Astrocyte of the cerebellum (primary cell): ENCODE measurements around the gene MTA1.

Experiments used
- DNase-seq: peaks from one replicate; pipeline ENCODE4 v3.0.0-alpha.2; 2011; ENCODE audit warnings: low read depth
- H3K4me3 ChIP-seq: 2 replicates; pipeline ENCODE4 v1.5.1; 2011; ENCODE audit warnings: mild to moderate bottlenecking, low read depth, low read length, moderate library complexity
- CTCF ChIP-seq: IDR thresholded peaks from 2 replicates; pipeline ENCODE4 v1.5.1; 2012; ENCODE audit warnings: low read length, low read depth, moderate library complexity, mild to moderate bottlenecking; ENCODE audit errors: missing control alignments
- in situ Hi-C: cut with HindIII; loops from 2 replicates; pipeline ENCODE4 v1.10.0; 2017; ENCODE audit warnings: low sequenced_read_pairs

The MTA1 gene

GRCh38 chr14:105388110-105388951, 31.3 kb upstream of the MTA1 start:
- no peak for DNase-seq
- in situ Hi-C loops = no loop called here
- TF ChIP-seq CTCF = no peak

GRCh38 chr14:105388976-105389375, 30.7 kb upstream of the MTA1 start:
- H3K4me3 ChIP-seq = no peak overlapping the region
- no peak for DNase-seq
- in situ Hi-C loops = no loop called here
- no peak for TF ChIP-seq CTCF

More at GRCh38 chr14:105388110-105388951, 31.3 kb upstream of the MTA1 start:
- H3K4me3 ChIP-seq = no peak overlapping the region

- in situ Hi-C loops = no loop called here
- no peak for DNase-seq
- TF ChIP-seq CTCF = no peak
- no peak overlapping the region for H3K4me3 ChIP-seq
Measured at GRCh38 chr14:105389534-105389933, 30.1 kb upstream of the MTA1 start.

- in situ Hi-C loops = no loop called here
- TF ChIP-seq CTCF = no peak
- no peak for DNase-seq
Measured at GRCh38 chr14:105389976-105390848, 29.4 kb upstream of the MTA1 start.

GRCh38 chr14:105390849-105391500, 28.7 kb upstream of the MTA1 start:
- in situ Hi-C loops = no loop called here
- H3K4me3 ChIP-seq = no peak overlapping the region
- DNase-seq = no peak
- TF ChIP-seq CTCF = no peak

More at GRCh38 chr14:105389976-105390848, 29.4 kb upstream of the MTA1 start:
- H3K4me3 ChIP-seq = no peak overlapping the region

GRCh38 chr14:105391541-105391940, 28.1 kb upstream of the MTA1 start:
- DNase-seq = no peak
- H3K4me3 ChIP-seq = no peak overlapping the region
- in situ Hi-C loops = no loop called here
- no peak for TF ChIP-seq CTCF
